ENCODE results near the gene CNOT4.
"Not testable (repeated sequence)": the region's sequence is repeated elsewhere in the genome, so short reads cannot be mapped to it uniquely, and the experiment has no call there.

CNOT4 gene

GRCh38 chr7:135355377-135356048, 154.4 kb downstream of the CNOT4 start:
- no peak for DNase-seq

- no peak for DNase-seq
Measured at GRCh38 chr7:135353832-135354231, 156.1 kb downstream of the CNOT4 start.

- no peak for DNase-seq
Measured at GRCh38 chr7:135352285-135352684, 157.6 kb downstream of the CNOT4 start.

GRCh38 chr7:135351070-135351469, 158.8 kb downstream of the CNOT4 start:
- DNase-seq, result not testable (repeated sequence)

GRCh38 chr7:135349746-135350145, 160.2 kb downstream of the CNOT4 start:
- no peak for DNase-seq

GRCh38 chr7:135348493-135348892, 161.4 kb downstream of the CNOT4 start:
- no peak for DNase-seq

- no peak for DNase-seq
Measured at GRCh38 chr7:135343361-135343760, 166.5 kb downstream of the CNOT4 start.

- DNase-seq, result no peak
Measured at GRCh38 chr7:135342887-135343286, 167.0 kb downstream of the CNOT4 start.

GRCh38 chr7:135341049-135341448, 168.9 kb downstream of the CNOT4 start:
- DNase-seq, result no peak

GRCh38 chr7:135337977-135338550, 171.8 kb downstream of the CNOT4 start:
- DNase-seq, result no peak

GRCh38 chr7:135337506-135337905, 172.4 kb downstream of the CNOT4 start:
- DNase-seq, result no peak

- DNase-seq, result no peak
Measured at GRCh38 chr7:135335628-135336139, 174.2 kb downstream of the CNOT4 start.

GRCh38 chr7:135334830-135335543, 174.9 kb downstream of the CNOT4 start:
- DNase-seq, result no peak

GRCh38 chr7:135333946-135334345, 176.0 kb downstream of the CNOT4 start:
- no peak for DNase-seq

GRCh38 chr7:135333200-135333599, 176.7 kb downstream of the CNOT4 start:
- DNase-seq, result no peak

GRCh38 chr7:135330088-135330487, 179.8 kb downstream of the CNOT4 start:
- no peak for DNase-seq

- no peak for DNase-seq
Measured at GRCh38 chr7:135328526-135328925, 181.4 kb downstream of the CNOT4 start.

GRCh38 chr7:135328053-135328452, 181.8 kb downstream of the CNOT4 start:
- no peak for DNase-seq

- DNase-seq, result no peak
Measured at GRCh38 chr7:135327458-135327857, 182.4 kb downstream of the CNOT4 start.

- no peak for DNase-seq
Measured at GRCh38 chr7:135326636-135327280, 183.1 kb downstream of the CNOT4 start.

- no peak for DNase-seq
Measured at GRCh38 chr7:135322571-135323340, 187.1 kb downstream of the CNOT4 start.

- no peak for DNase-seq
Measured at GRCh38 chr7:135321556-135321955, 188.3 kb downstream of the CNOT4 start.

GRCh38 chr7:135320953-135321352, 188.9 kb downstream of the CNOT4 start:
- DNase-seq, result not testable (repeated sequence)

Measured in T-helper 9 cell (primary cell).